HG03521 (cell line): Measurements from ENCODE around the gene SYT2.
"Not testable (repeated sequence)": the region's sequence is repeated elsewhere in the genome, so short reads cannot be mapped to it uniquely, and the experiment has no call there.

Experiments
- ATAC-seq: cut with Tn5 transposase; IDR thresholded peaks from one replicate; pipeline ENCODE4 v1.9.1; 2021; ENCODE audit warnings: mild to moderate bottlenecking, moderate library complexity; ENCODE audit not compliant: unreplicated experiment

SYT2 gene

DNA sequence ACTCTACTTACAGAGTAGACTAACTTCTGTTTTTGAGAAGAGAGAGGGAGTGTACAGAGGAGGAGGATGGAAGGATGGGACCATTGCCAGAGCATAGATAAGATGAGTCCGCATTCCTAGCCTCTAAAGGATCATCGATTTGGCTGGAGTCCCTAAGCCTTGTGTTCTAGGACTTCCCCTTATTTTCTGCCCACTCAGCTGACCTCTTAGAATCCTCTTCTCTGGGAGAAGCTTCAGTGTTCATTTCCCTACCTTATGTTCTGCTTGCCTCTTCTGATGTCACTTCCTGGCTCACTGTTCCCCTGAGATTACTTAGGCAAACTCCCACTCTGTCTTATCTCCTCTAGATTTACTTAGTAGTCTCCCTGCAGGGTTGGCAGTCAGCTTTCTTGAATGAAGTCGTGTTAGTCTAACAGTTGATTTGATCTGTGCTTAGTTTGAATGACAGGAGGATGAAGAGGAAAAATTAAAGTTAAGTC lies 156.7 kb downstream of the SYT2 start:
- ATAC-seq = no peak

DNA sequence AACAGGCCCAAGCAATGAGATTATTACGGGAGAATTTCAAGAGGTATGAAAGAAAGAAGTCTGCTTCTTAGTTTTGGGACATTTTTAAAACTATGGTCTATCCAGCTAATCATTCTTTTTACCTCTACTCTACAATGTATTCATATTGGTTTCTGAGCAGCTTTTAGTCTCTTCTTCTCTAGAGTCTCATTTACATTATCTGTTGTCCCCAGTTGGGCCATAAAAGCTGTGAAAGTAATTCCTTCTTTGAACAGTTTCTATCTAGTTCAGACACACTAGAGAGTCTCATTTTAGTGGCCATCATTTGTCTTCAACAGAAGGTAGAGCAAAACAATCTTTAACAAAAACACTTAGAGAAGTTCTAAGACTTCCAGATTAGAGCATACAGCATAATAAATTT lies 157.2 kb downstream of the SYT2 start:
- ATAC-seq = not testable (repeated sequence)

DNA sequence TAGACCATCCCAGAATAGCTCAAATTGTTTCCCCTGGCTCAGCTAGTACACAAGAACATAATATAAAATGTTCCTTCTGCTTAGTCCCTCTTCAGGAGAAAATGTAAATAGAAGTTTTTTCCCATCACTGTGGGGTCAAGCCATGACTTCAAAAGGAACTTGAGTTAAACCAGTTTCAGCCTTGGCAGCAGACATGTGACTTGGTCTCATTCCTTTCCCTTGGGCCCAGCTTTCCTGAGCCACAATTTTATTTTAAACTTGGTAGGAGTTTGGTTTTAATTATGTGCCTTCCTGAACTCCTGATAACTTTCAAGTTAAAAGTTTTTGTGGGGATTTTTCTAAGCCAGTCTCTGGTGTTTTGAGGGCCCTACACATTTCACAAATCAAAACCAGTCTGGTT lies 157.6 kb downstream of the SYT2 start:
- ATAC-seq = not testable (repeated sequence)

DNA sequence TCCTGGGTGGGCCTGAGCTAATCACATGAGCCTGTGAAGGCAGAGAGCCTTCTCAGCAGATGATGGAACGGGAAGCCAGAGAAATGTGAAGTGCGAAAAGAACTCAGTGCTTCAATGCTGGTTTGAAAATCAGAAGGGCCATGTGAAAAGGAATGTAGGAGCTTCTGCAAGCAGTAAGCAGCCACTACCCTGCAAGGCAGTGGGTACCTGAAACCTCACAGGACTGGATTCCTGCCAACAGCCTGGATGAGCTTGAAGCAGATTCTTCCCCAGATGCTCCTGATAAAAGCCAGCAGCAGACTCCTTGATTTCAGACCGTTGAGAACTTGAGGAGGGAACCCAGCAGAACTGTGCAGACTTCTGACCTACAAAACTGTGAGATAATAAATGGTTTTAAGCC lies 158.6 kb downstream of the SYT2 start:
- no peak for ATAC-seq

DNA sequence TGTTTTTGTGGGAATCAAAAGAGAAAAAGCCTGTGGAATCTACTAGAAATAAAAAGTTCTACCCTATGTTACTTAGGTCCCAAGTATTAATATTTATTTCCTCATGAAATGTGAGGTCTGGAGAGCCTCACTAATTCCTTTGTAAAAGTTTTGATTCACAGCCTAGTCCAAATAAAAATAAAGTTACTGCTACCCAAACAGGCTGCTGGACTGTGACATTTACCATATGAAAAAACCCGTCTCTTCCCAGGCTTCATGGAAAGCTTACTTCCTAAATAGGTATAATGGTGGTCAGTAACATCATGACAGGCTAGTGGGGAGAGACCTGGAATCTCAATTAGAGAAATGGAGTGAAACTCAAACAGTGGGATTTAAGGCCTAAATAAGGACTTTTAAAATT lies 160.2 kb downstream of the SYT2 start:
- not testable (repeated sequence) for ATAC-seq

DNA sequence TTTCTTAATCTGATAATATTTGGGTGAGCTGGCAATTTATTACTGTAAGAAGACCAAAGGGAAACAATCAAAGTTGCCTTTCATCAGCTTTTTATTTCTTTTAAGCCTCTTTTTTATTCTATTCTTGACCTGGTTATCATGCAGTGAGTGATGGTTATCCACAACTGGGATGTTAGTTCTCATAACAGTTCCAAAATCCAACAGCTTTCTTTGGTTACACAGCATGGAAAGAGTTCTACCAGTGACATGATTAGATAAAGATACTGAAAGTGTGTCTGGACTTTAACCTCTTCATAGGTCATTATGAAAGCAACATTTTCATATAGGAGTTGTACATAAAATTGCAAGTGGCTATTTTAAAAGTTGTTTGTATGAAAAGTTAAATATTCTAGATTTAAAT lies 163.0 kb downstream of the SYT2 start:
- ATAC-seq = no peak

DNA sequence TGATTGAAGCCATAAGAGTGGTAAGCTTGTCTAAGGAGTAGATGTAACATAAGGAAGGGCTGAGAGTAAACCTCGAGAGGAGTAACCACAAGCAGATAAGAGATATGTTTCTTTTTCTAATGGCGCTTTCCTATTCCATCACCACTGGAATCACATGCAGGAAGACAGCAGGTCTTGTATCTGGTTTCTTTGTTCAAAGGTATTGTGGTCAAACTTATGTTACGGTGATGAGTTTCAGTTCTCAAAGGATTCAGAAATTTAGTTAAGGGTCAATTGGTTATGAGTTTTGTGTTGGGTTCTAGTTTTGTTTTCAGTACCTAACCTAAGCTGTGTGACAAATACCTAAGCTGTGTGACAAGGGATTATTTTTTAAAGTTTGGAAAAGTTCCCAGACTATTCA lies 163.5 kb downstream of the SYT2 start:
- ATAC-seq = peak; percentile 77

DNA sequence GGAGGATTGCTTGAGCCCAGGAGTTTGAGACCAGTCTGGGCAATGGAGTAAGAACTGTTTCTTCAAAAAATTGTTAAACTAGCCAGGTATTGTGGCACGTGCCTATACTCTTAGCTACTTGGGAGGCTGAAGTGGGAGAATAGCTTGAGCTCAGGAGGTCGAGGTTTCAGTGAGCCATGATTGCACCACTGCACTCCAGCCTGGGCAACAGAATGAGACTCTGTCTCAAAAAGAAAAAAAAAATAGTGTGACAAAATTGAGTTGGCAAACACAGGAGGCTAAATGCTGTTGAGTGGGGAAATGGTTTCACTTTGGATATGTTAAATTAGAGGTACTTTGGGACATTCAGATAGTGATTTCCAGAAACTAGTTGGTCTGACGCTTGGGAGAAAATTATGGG lies 163.9 kb downstream of the SYT2 start:
- ATAC-seq = not testable (repeated sequence)

DNA sequence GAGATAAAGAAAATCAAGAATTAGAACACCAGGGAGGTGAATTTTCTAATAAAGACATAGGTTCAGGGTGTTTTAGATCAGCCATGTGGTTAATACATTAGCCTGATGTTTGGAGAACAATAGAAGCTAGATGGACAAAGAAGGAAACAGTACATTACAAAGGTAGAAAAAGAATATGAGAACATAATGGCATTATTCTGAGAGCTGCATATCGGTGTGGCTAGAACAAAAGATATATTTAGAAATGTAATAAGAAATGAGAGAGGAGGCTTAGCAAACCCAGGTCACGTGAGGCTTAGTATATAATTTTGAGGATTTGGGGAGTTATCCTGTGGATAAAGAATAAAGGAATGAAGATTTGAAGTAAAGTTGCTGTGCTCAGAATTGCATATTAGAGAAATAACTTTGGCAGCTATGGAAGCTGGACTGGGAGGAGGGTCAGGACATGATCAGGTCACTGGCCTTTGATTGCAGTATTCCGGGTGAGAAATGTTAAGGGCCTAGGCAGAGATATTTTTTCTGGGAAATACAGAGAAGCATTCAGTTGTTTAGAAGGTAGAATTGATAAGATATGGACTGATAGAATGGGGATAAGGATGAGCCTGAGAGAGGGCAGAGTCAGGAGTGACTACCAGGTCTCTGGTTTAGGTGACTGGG lies 164.5 kb downstream of the SYT2 start:
- ATAC-seq = not testable (repeated sequence)

DNA sequence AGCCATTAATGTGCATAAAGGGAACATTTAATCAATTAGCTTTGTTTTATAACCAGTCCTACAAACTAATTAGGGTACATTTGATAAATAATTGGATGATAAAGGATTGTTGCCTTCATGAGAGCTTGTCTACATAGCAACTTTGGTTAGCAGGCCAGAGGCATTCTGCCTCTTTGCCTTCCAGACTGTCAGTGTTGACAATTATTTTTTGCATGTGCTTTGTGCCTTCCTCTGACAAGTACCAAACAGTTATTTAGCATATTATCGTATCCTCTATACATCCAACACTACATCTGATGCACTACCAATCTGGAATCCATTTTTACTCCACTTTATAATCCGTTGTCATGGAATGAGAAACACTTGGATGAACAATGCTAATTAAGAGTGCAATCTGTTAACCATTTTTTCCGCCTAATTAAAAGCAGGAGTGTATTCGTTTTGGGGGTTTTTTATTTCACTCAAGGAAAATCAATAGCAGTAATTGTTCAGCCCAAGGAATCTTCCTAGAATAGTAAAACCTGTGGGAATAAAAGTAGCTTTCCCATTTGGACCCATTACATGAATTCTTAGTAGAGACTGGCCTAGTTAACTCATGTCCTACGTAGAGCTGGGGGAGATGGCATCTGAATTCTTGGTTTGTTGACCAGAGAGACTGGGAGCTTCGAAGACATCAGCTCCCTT lies 165.3 kb downstream of the SYT2 start:
- not testable (repeated sequence) for ATAC-seq

DNA sequence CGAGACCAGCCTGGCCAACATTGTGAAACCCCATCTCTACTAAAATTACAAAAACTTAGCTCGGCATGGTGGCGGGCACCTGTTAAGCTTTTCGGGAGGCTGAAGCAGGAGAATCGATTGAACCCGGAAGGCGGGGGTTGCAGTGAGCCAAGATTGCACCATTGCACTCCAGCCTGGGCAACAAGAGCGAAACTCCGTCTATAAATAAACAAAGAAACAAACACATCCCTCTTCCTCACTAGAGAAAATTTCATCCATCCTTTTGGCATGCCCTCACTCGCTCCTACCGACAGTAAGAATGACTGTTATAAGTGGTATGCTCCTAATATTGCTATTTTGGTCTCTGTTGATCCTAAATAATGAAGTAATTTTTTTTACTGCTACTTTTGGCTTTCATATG lies 166.7 kb downstream of the SYT2 start:
- ATAC-seq = not testable (repeated sequence)

DNA sequence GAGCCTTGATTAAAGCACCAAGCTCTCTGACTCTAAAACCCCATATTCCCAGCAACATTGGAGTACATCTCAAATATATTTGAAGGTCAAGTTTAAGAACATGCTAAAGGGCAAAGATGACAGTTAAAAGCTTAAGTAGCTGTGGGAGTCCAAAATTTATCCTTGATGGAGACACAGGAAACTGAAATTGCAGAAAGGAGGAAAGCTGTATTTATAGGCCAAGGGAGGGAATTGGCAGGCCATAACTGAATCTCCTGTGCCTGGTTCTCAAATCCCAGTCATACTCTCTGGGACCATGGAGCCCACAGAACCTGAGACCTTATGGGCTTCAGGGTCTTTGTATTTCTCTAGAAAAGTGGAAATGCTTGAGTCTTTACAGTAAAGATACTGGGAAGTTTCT lies 167.8 kb downstream of the SYT2 start:
- ATAC-seq = not testable (repeated sequence)

DNA sequence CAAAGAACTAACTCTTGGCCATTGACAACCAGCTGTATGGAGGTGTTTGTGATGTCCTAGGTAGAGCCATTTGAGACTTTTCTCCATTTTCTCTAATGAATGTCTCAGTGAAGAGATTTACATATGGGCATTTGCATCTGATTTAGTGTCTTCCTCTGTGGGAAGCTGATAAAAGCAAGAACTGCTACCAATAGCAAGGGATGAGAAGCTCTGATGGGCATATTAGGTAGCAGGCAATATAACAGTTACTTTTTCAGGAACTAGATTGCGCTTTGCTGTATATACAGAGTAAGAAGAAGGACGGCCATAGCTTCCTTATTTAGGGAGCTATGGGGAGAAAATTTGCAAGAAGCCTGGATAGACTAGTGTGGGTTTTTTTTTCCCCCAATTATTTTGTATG lies 169.4 kb downstream of the SYT2 start:
- ATAC-seq = not testable (repeated sequence)
